OCI-LY3 (cell line): Measurements from ENCODE around the gene COPS2.

Experiments
- H2AFZ ChIP-seq: fragments of 200-600, 300-600 bp; shearing (Covaris generic); 2 replicates; pipeline ENCODE4 v1.6.0; 2014; ENCODE audit warnings: antibody characterized with exemption, low read depth, low read length
- H3K27ac ChIP-seq: fragments of 200-600, 300-600 bp; sonication (generic); 2 replicates; pipeline ENCODE4 v1.5.1; 2014; ENCODE audit warnings: mild to moderate bottlenecking, low read length, moderate library complexity, mixed read lengths
- H3K27me3 ChIP-seq: fragments of 200-600, 300-600 bp; sonication (generic); 2 replicates; pipeline ENCODE4 v1.6.1; 2014; ENCODE audit warnings: low read depth, low read length, mixed read lengths
- H3K36me3 ChIP-seq: fragments of 200-600, 300-600 bp; sonication (generic); replicated peaks from 2 replicates; pipeline ENCODE3; 2014; ENCODE audit warnings: low read depth, low read length, mixed read lengths
- H3K4me1 ChIP-seq: fragments of 300-600, 200-600 bp; sonication (generic); 2 replicates; pipeline ENCODE4 v1.6.1; 2014; ENCODE audit warnings: low read length, mixed read lengths
- H3K4me2 ChIP-seq: fragments of 200-600, 300-600 bp; sonication (generic); 2 replicates; pipeline ENCODE4 v1.6.1; 2014; ENCODE audit warnings: low read length, mixed read lengths
- H3K4me3 ChIP-seq: fragments of 300-600, 200-600 bp; sonication (generic); 2 replicates; pipeline ENCODE4 v1.5.1; 2014; ENCODE audit warnings: antibody characterized with exemption, mild to moderate bottlenecking, low read length, moderate library complexity
- H3K79me2 ChIP-seq: fragments of 300-600, 200-600 bp; shearing (Covaris generic); 2 replicates; pipeline ENCODE4 v1.6.1; 2014; ENCODE audit warnings: mild to moderate bottlenecking, low read length, mixed read lengths
- H3K9ac ChIP-seq: fragments of 300-600, 200-600 bp; shearing (Covaris generic); 2 replicates; pipeline ENCODE4 v1.6.0; 2014; ENCODE audit warnings: mild to moderate bottlenecking, low read length, moderate library complexity
- H3K9me3 ChIP-seq: fragments of 200-600, 300-600 bp; shearing (Covaris generic); 2 replicates; pipeline ENCODE4 v1.6.1; 2014; ENCODE audit warnings: low read length, mixed read lengths; ENCODE audit not compliant: insufficient read depth
- H4K20me1 ChIP-seq: fragments of 200-600, 300-600 bp; sonication (generic); 2 replicates; pipeline ENCODE4 v1.6.1; 2016; ENCODE audit warnings: low read length, mixed read lengths; ENCODE audit not compliant: insufficient read depth
- EZH2phosphoT487 ChIP-seq: fragments of 200-600 bp; shearing (Covaris generic); IDR thresholded peaks from 2 replicates; pipeline ENCODE4 v1.6.1; 2018; ENCODE audit warnings: antibody characterized with exemption, mixed run types, low read depth
- TF ChIP-seq, protein P1 (sequence below): fragments of 200-600, 300-600 bp; sonication (generic); IDR thresholded peaks from 2 replicates; pipeline ENCODE4 v1.5.1; 2014; ENCODE audit warnings: antibody characterized with exemption, low read length, low read depth

The COPS2 gene

GRCh38 chr15:49155110-49155833 is at the start of gene COPS2:
Gene COPS2 (minus strand): TSS chr15:49155599. CDS start chr15:49155578, 21 bp downstream.
- Histone ChIP-seq H3K79me2 (peaks cover 60% of the 10 kb centered on the region), H3K27ac (peak within 1 kb of the TSS; percentile 62), H2AFZ (peak within 1 kb of the TSS; percentile 77)

DNA sequence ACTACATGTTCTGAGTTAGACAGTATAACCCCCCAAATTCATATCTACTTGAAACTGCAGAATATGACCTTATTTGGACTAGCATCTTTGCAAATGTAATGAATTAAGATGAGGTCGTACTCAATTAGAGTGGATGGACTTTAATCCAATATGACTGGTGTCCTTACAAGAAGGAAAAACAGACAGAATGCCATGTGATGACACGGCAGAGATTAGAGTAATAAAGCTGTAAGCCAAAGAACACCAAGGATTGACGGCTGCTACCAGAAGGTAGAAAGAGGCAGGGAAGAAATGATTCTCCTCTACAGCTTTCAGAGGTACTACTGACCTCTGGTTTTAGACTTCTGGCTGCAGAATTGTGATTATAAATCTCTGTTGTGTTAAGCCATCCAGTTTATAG is 44.9 kb upstream of the COPS2 start:
- Histone ChIP-seq H3K9ac (no peak overlapping the region), H4K20me1 (no peaks in the 10 kb centered on the region), H3K4me2 (no peak overlapping the region), H3K9me3 (no peaks in the 10 kb centered on the region), H3K79me2 (no peaks in the 10 kb centered on the region), H3K4me3 (no peak overlapping the region), H3K4me1 (no peaks in the 10 kb centered on the region), H2AFZ (no peak overlapping the region), H3K27ac (no peak overlapping the region), H3K36me3 (peaks cover 3% of the 10 kb centered on the region), H3K27me3 (no peaks in the 10 kb centered on the region)
- TF ChIP-seq EZH2phosphoT487: no peak
- TF ChIP-seq, protein P1, sequence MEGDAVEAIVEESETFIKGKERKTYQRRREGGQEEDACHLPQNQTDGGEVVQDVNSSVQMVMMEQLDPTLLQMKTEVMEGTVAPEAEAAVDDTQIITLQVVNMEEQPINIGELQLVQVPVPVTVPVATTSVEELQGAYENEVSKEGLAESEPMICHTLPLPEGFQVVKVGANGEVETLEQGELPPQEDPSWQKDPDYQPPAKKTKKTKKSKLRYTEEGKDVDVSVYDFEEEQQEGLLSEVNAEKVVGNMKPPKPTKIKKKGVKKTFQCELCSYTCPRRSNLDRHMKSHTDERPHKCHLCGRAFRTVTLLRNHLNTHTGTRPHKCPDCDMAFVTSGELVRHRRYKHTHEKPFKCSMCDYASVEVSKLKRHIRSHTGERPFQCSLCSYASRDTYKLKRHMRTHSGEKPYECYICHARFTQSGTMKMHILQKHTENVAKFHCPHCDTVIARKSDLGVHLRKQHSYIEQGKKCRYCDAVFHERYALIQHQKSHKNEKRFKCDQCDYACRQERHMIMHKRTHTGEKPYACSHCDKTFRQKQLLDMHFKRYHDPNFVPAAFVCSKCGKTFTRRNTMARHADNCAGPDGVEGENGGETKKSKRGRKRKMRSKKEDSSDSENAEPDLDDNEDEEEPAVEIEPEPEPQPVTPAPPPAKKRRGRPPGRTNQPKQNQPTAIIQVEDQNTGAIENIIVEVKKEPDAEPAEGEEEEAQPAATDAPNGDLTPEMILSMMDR: no peak

More at GRCh38 chr15:49155110-49155833, at the start of gene COPS2:
- Histone ChIP-seq H3K4me2 (peak within 1 kb of the TSS; percentile 98), H3K27me3 (no peaks in the 10 kb centered on the region), H3K36me3 (peaks cover 8% of the 10 kb centered on the region), H4K20me1 (peaks cover 17% of the 10 kb centered on the region), H3K4me1 (peaks cover 22% of the 10 kb centered on the region), H3K9me3 (no peaks in the 10 kb centered on the region), H3K4me3 (peak within 1 kb of the TSS; percentile 82), H3K9ac (peak within 1 kb of the TSS; percentile 86)
- TF ChIP-seq, protein P1: no peak
- TF ChIP-seq EZH2phosphoT487: no peak

DNA sequence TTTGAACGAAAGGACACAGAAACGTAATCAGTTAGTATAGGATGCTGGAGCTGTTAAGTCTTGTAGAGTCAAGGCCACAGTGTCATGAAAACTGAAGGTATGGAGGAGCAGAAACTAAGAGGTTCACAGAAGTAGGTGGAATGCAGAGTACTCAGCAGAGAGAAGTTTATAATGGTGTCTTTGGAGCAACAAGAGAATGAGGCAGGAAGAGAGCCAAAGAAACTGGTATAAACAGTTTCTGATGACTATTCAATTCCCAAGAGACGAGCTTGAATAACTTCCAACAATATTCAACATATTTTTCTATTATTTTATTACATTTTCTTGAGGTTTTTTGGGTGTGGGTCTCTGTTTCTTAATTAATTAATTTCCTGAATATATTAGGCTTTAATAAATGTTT is 44.3 kb upstream of the COPS2 start:
- H3K9me3 ChIP-seq: no peaks in the 10 kb centered on the region
- TF ChIP-seq, protein P1: no peak
- no peak for TF ChIP-seq EZH2phosphoT487
- H4K20me1 ChIP-seq: no peaks in the 10 kb centered on the region
- H3K4me1 ChIP-seq: no peaks in the 10 kb centered on the region
- no peaks in the 10 kb centered on the region for H3K27me3 ChIP-seq
- no peak overlapping the region for H3K4me3 ChIP-seq
- no peak overlapping the region for H3K27ac ChIP-seq
- H2AFZ ChIP-seq: no peak overlapping the region
- no peaks in the 10 kb centered on the region for H3K79me2 ChIP-seq
- H3K4me2 ChIP-seq: no peak overlapping the region
- H3K36me3 ChIP-seq: peaks cover 3% of the 10 kb centered on the region
- no peak overlapping the region for H3K9ac ChIP-seq

GRCh38 chr15:49196856-49197255 is 41.5 kb upstream of the COPS2 start:
- no peak for TF ChIP-seq EZH2phosphoT487
- TF ChIP-seq, protein P1: no peak
- H3K36me3 ChIP-seq: no peaks in the 10 kb centered on the region
- H3K9me3 ChIP-seq: no peaks in the 10 kb centered on the region
- no peaks in the 10 kb centered on the region for H3K4me1 ChIP-seq
- no peak overlapping the region for H2AFZ ChIP-seq
- no peak overlapping the region for H3K4me2 ChIP-seq
- H4K20me1 ChIP-seq: no peaks in the 10 kb centered on the region
- no peak overlapping the region for H3K27ac ChIP-seq
- no peaks in the 10 kb centered on the region for H3K79me2 ChIP-seq
- H3K4me3 ChIP-seq: no peak overlapping the region
- H3K27me3 ChIP-seq: no peaks in the 10 kb centered on the region
- no peak overlapping the region for H3K9ac ChIP-seq
